Mammary epithelial cell (primary cell): ENCODE data around the gene ROBO1.

Source experiments
- EZH2 ChIP-seq: IDR thresholded peaks from 2 replicates; pipeline ENCODE4 v1.6.1; 2012; ENCODE audit warnings: low read length, inconsistent platforms, borderline replicate concordance
- TF ChIP-seq, protein P1 (sequence below), 2 donors: IDR thresholded peaks in 1 of 2; conservative IDR thresholded peaks in 1 of 2; 2 replicates each; pipeline ENCODE4 v1.5.1; 2011 to 2012; ENCODE audit warnings: inconsistent platforms in 2 of 2, low read length in 2 of 2, mild to moderate bottlenecking in 2 of 2, control low read depth in 1 of 2, low read depth in 1 of 2; ENCODE audit not compliant: insufficient read depth in 1 of 2; ENCODE audit errors: extremely low read depth in 1 of 2

DNA sequence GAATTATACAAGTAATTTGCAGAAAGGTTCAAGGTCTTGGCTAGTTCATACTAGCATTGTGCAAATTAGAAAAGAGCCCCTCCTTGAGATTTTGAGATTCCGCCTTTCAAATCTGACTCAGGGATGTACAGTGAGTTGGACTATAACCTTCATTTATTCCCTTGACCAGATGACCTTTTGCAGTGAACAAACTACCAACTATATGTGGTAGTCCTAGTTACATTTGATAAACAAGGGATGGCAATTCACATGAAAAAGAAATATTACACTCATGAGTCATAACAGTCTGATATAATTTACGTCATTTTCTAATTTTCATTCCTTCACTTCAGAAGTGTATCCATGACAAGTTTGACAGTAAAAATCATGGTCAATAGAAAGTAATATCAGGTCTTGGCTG lies 860.4 kb downstream of the ROBO1 start:
- TF ChIP-seq, protein P1, sequence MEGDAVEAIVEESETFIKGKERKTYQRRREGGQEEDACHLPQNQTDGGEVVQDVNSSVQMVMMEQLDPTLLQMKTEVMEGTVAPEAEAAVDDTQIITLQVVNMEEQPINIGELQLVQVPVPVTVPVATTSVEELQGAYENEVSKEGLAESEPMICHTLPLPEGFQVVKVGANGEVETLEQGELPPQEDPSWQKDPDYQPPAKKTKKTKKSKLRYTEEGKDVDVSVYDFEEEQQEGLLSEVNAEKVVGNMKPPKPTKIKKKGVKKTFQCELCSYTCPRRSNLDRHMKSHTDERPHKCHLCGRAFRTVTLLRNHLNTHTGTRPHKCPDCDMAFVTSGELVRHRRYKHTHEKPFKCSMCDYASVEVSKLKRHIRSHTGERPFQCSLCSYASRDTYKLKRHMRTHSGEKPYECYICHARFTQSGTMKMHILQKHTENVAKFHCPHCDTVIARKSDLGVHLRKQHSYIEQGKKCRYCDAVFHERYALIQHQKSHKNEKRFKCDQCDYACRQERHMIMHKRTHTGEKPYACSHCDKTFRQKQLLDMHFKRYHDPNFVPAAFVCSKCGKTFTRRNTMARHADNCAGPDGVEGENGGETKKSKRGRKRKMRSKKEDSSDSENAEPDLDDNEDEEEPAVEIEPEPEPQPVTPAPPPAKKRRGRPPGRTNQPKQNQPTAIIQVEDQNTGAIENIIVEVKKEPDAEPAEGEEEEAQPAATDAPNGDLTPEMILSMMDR (conservative IDR thresholded peaks at IDR 0.05 in 1 of 2, IDR thresholded peaks at IDR 0.05 in 1 of 2; ENCODE audit: extremely low read depth in 1 of 2, insufficient read depth in 1 of 2, low read depth in 1 of 2, low read length in 2 of 2): no peak
- no peak for TF ChIP-seq EZH2
